ENCODE results near the gene LRRIQ4. TPM values are rescaled to one million over a fixed set of nuclear protein-coding genes. Genes with fewer than 3 reads are reported as not detected.

The LRRIQ4 gene
- total RNA-seq: not detected
- total RNA-seq: 0 to 0.15 reads per million in 2 donors

DNA sequence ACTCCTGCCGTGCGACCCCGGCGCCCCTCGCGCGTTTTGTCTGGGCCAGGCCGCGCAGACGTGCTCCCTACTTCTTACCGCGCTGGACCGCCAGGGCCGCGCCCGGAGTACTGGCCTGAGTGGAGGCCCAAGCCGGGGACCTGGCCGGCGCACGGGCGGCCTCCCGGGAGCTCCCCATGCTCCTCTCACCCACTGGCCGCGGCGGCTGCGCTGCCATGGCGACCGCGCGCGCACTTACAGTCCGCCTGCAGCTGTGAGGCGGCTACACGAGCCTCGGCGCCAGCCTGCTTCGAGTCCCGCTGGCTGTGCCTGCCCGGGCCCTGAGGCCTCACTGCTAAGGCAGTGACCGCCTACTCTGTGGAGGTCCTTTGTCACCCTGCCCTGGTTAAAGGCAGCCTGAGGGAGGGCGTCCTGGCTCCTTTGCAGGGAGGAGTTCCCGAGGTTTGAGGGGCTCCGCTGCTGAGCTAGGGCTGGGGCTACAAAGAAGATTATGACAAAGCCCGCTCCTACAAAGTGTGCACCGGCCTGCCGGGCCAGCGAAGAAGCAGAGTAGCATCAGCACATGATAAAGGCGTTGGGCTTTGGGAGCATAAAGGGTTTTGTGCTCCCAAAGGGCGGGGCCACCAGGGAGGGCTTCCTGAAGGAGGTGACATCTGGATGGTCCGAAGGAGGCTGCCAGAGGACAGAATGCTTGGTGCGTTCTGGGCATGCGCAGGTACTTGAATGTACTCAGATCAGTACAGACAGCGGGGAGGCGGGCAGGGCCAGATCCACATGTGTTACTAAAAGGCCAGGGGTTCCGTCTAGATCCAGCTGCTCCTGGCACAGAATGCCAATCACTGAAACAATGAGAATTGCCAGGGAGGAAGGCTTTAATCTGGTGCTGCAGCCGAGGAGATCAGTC lies at the start of gene LRRIQ4, which contains the start of gene LRRC34:
Gene LRRIQ4 (plus strand): TSS at position 539 of the 904 bp plus-strand sequence. CDS start 9,052 bp downstream, outside the sequence.
Gene LRRC34 (minus strand): TSS at position 573 of the 904 bp plus-strand sequence. CDS start 356 bp downstream, at position 217.
- Mint-ChIP-seq H3K27me3 (peaks cover 7% of the 10 kb centered on the region), H3K4me1 (peaks cover 22% of the 10 kb centered on the region), H3K36me3 (ENCODE audit: low read depth) (no peaks in the 10 kb centered on the region), H3K27ac (peak within 1 kb of the TSS; percentile 75), H3K4me3 (peak within 1 kb of the TSS; percentile 94)
- peak; percentile 65 for ATAC-seq
- peak; percentile 35 to 42 (median 41) for DNase-seq
- peaks cover 3% of the 10 kb centered on the region for H3K9me3 ChIP-seq (ENCODE audit: control insufficient read depth, low read length, poor library complexity, severe bottlenecking)

- H3K4me1 Mint-ChIP-seq: peaks cover 13% of the 10 kb centered on the region
- no peaks in the 10 kb centered on the region for H3K36me3 Mint-ChIP-seq (ENCODE audit: low read depth)
- peak overlapping the region; percentile 92 for H3K4me3 Mint-ChIP-seq
- DNase-seq: peak; percentile 35 to 42 (median 41)
- peak overlapping the region; percentile 94 for H3K27ac Mint-ChIP-seq
- peak; percentile 46 for ATAC-seq
- no peaks in the 10 kb centered on the region for H3K9me3 ChIP-seq (ENCODE audit: control insufficient read depth, low read length, poor library complexity, severe bottlenecking)
- no peaks in the 10 kb centered on the region for H3K27me3 Mint-ChIP-seq
Measured at GRCh38 chr3:169764312-169764881, 48.3 kb upstream of the LRRIQ4 start.

- no peaks in the 10 kb centered on the region for H3K36me3 Mint-ChIP-seq (ENCODE audit: low read depth)
- DNase-seq (peak; percentile 76 to 82 (median 82)), ATAC-seq (peak; percentile 88)
- no peaks in the 10 kb centered on the region for H3K27me3 Mint-ChIP-seq
- no peaks in the 10 kb centered on the region for H3K9me3 ChIP-seq (ENCODE audit: control insufficient read depth, low read length, poor library complexity, severe bottlenecking)
- peak within 1 kb of the TSS; percentile 94 for H3K27ac Mint-ChIP-seq
- H3K4me3 Mint-ChIP-seq: peak within 1 kb of the TSS; percentile 92
- H3K4me1 Mint-ChIP-seq: peaks cover 17% of the 10 kb centered on the region
Measured at GRCh38 chr3:169764882-169765612, 47.6 kb upstream of the LRRIQ4 start, which contains the start of gene TERC. TERC (minus strand) TSS chr3:169765060.

- no peaks in the 10 kb centered on the region for H3K9me3 ChIP-seq (ENCODE audit: control insufficient read depth, low read length, poor library complexity, severe bottlenecking)
- H3K27ac Mint-ChIP-seq: peak within 1 kb of the TSS; percentile 29
- DNase-seq: peak; percentile 34 to 49 (median 38)
- no peak for ATAC-seq
- no peaks in the 10 kb centered on the region for H3K27me3 Mint-ChIP-seq
- peaks cover 34% of the 10 kb centered on the region for H3K4me1 Mint-ChIP-seq
- peaks cover 3% of the 10 kb centered on the region for H3K36me3 Mint-ChIP-seq (ENCODE audit: low read depth)
- H3K4me3 Mint-ChIP-seq: peak within 1 kb of the TSS; percentile 87
Measured at GRCh38 chr3:169769287-169770181, 43.1 kb upstream of the LRRIQ4 start, which contains the start of gene ACTRT3. ACTRT3 (minus strand) TSS chr3:169769561; CDS start chr3:169769520, 41 bp downstream.

DNA sequence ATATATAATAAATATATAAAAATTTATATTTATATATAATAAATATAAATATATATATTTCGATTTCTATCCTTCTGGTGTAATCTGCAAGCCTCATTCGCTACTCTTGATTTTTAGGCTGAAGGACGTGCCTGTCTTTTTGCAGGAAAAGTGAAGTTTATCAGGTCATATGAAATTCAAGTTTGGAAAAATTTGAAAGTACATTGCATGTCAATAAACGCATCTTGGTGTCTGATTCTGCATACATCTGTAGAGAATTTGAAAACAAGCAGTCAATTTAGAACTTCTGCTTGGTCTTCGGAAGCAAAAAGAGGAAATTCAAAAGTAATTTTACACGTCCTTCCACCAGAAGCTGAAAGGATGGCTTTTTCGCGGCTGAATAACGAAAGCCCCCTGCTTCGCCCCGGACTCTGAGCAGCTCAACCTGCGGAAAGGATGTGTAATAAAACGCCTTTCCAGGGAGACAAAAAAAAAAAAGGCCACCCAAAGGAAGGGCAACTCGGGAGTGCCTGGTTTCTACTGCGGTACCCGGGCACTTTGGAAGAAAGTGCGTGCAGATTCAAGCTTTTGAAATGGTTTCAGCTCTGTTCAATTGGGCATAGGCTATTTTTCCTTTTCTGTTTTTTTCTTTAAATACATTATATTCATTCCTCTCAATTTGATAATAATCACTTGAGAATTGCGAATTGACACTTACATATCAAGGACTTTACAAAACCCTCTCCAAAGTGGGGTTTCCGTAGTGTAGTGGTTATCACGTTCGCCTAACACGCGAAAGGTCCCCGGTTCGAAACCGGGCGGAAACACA lies 41.0 kb upstream of the LRRIQ4 start:
- H3K27me3 Mint-ChIP-seq: no peaks in the 10 kb centered on the region
- H3K9me3 ChIP-seq (ENCODE audit: control insufficient read depth, low read length, poor library complexity, severe bottlenecking): no peaks in the 10 kb centered on the region
- ATAC-seq (peak; percentile 22), DNase-seq (peak; percentile 33 to 59 (median 52))
- peak overlapping the region; percentile 99 for H3K4me3 Mint-ChIP-seq
- H3K36me3 Mint-ChIP-seq (ENCODE audit: low read depth): peaks cover 3% of the 10 kb centered on the region
- peak overlapping the region; percentile 100 for H3K27ac Mint-ChIP-seq
- peaks cover 37% of the 10 kb centered on the region for H3K4me1 Mint-ChIP-seq

DNA sequence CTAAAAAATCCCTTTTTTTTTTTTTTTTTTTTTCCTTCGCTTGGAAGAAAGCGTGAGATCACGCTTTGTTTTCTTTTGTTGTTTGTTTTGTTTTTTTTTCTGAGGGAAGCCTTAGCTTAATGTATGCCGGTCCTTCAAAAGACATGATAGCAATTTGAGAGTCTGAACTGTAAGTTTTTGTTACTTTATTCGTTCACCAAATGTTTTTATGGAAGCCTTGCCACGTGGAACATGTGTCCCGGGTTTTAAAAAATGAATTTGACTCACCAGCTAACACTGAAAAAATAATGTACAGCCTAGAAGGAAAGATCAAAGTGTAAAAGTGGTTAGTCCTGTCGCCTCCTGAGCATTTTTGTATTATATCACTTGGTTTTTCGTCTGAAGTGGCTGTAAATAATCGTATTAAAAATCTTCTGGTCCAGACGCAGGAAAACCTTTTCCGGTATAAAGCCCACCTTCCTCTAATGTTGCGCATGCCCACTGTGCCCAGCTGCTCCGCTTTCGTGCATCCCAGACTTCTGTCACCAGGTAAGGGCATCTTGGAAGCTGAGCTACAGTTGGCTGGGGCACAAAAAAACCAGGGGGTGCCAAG lies 40.3 kb upstream of the LRRIQ4 start:
- Mint-ChIP-seq H3K4me1 (peaks cover 41% of the 10 kb centered on the region), H3K36me3 (ENCODE audit: low read depth) (peaks cover 3% of the 10 kb centered on the region)
- peak in 1 of 3 donors; percentile 59 for DNase-seq

DNA sequence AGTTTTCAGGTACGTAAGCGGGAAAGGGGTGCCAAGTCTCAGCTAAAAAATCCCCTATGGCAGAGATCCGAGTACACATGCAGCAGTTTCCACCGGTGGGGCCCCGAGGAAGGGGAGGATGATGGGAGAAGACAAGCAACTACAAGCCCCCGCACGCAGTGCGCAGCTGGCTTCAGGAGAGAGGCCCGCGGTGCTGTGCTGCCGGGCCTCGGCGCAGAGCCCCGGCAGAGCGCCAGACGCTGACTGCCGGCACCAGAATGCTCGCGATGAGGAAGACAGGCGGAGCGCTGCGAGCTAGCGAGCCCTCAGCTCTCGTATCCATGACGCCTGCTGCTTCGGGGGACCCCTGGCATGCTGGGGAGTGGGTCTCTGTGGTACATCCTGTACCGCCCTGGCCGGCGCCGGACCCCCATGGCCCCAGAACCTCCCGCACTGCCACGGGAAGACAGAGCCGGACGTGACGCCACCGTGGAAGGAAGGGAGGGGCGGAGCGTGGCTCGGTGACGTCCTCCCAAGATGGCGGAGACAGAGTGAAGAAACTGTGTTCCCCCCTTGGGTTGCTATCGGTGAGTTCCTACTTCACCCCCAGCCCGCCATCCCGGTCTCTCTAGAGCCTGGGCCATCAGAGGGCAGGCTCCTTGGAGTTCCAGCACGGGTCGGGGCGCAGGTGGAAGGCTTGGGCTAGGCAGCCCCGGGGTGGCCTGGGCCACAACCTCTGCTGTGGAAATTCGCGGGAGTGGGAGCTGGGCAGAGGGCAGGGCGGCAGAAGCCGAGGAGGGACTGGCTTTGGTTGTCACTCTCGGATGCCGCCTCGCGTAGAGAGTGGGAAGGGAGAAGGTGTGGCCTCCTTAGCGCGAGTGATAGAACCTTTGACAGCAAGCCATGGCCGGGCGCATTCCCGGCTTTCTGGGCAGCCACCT lies 39.5 kb upstream of the LRRIQ4 start, which contains the start of gene MYNN:
Gene MYNN (plus strand): TSS at position 500 of the 920 bp plus-strand sequence. CDS start 900 bp downstream, outside the sequence.
- H3K27me3 Mint-ChIP-seq: no peaks in the 10 kb centered on the region
- peaks cover 44% of the 10 kb centered on the region for H3K4me1 Mint-ChIP-seq
- H3K36me3 Mint-ChIP-seq (ENCODE audit: low read depth): peaks cover 3% of the 10 kb centered on the region
- DNase-seq: peak; percentile 78 to 85 (median 81)
- H3K4me3 Mint-ChIP-seq: peak within 1 kb of the TSS; percentile 99
- peak within 1 kb of the TSS; percentile 100 for H3K27ac Mint-ChIP-seq
- H3K9me3 ChIP-seq (ENCODE audit: control insufficient read depth, low read length, poor library complexity, severe bottlenecking): no peaks in the 10 kb centered on the region
- ATAC-seq: peak; percentile 85

More for the DNA sequence above, 40.3 kb upstream of the LRRIQ4 start:
- no peaks in the 10 kb centered on the region for H3K9me3 ChIP-seq (ENCODE audit: control insufficient read depth, low read length, poor library complexity, severe bottlenecking)
- no peaks in the 10 kb centered on the region for H3K27me3 Mint-ChIP-seq
- peak overlapping the region; percentile 99 for H3K4me3 Mint-ChIP-seq
- ATAC-seq: no peak
- peak overlapping the region; percentile 100 for H3K27ac Mint-ChIP-seq

DNA sequence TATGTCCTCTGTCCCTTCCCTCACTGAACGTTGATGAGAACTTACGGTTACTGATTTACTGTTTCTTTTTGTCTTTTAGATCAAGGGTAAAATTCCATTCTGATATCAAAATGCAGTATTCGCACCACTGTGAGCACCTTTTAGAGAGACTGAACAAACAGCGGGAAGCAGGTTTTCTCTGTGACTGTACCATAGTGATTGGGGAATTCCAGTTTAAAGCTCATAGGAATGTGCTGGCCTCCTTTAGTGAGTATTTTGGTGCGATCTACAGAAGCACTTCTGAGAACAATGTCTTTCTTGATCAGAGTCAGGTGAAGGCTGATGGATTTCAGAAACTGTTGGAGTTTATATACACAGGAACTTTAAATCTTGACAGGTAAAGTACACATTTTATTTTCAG lies 38.5 kb upstream of the LRRIQ4 start:
- DNase-seq: no peak
- H3K4me3 Mint-ChIP-seq: peak overlapping the region; percentile 99
- ATAC-seq: no peak
- no peaks in the 10 kb centered on the region for H3K9me3 ChIP-seq (ENCODE audit: control insufficient read depth, low read length, poor library complexity, severe bottlenecking)
- H3K27ac Mint-ChIP-seq: peak overlapping the region; percentile 100
- no peaks in the 10 kb centered on the region for H3K27me3 Mint-ChIP-seq
- peaks cover 49% of the 10 kb centered on the region for H3K4me1 Mint-ChIP-seq
- H3K36me3 Mint-ChIP-seq (ENCODE audit: low read depth): peaks cover 4% of the 10 kb centered on the region

GRCh38 chr3:169777822-169778221 lies 34.8 kb upstream of the LRRIQ4 start:
- Mint-ChIP-seq H3K4me3 (no peak overlapping the region), H3K36me3 (ENCODE audit: low read depth) (peaks cover 15% of the 10 kb centered on the region), H3K27ac (peak overlapping the region; percentile 47), H3K4me1 (peaks cover 49% of the 10 kb centered on the region), H3K27me3 (no peaks in the 10 kb centered on the region)
- DNase-seq: no peak
- H3K9me3 ChIP-seq (ENCODE audit: control insufficient read depth, low read length, poor library complexity, severe bottlenecking): no peaks in the 10 kb centered on the region
- ATAC-seq: no peak

- no peak for DNase-seq
Measured at GRCh38 chr3:169780742-169781141, 31.9 kb upstream of the LRRIQ4 start.

More at GRCh38 chr3:169780742-169781141, 31.9 kb upstream of the LRRIQ4 start:
- no peaks in the 10 kb centered on the region for H3K9me3 ChIP-seq (ENCODE audit: control insufficient read depth, low read length, poor library complexity, severe bottlenecking)
- H3K4me3 Mint-ChIP-seq: peak overlapping the region; percentile 81
- H3K27ac Mint-ChIP-seq: peak overlapping the region; percentile 76
- ATAC-seq: peak; percentile 32
- H3K27me3 Mint-ChIP-seq: no peaks in the 10 kb centered on the region
- H3K4me1 Mint-ChIP-seq: peaks cover 36% of the 10 kb centered on the region
- H3K36me3 Mint-ChIP-seq (ENCODE audit: low read depth): peaks cover 18% of the 10 kb centered on the region

Measured in T-helper 17 cell (primary cell).